Activated naive CD8-positive, alpha-beta T cell treated with anti-CD3 and anti-CD28 coated beads for 36 hours (primary cell): Measurements from ENCODE around the gene LMAN2. TPM values are rescaled to one million over a fixed set of nuclear protein-coding genes. Genes with fewer than 3 reads are reported as not detected.

ENCODE experiments used
- DNase-seq: peaks from one replicate; pipeline ENCODE4 v3.0.0; 2021
- H3K27ac Mint-ChIP-seq: one replicate; pipeline ENCODE4 v1.8.0; 2022; ENCODE audit warnings: mild to moderate bottlenecking, moderate library complexity, mixed read lengths
- H3K27me3 Mint-ChIP-seq: one replicate; pipeline ENCODE4 v1.8.0; 2022; ENCODE audit warnings: mild to moderate bottlenecking, mixed read lengths
- H3K36me3 Mint-ChIP-seq: one replicate; pipeline ENCODE4 v1.8.0; 2021; ENCODE audit warnings: mild to moderate bottlenecking, mixed read lengths
- H3K4me1 Mint-ChIP-seq: one replicate; pipeline ENCODE4 v1.8.0; 2021; ENCODE audit warnings: mixed read lengths
- H3K4me3 Mint-ChIP-seq: one replicate; pipeline ENCODE4 v1.8.0; 2022; ENCODE audit warnings: mild to moderate bottlenecking, moderate library complexity, mixed read lengths
- H3K9me3 Mint-ChIP-seq: one replicate; pipeline ENCODE4 v1.8.0; 2022; ENCODE audit warnings: mixed read lengths
- total RNA-seq, 2 experiments: library from RNA; stranded (reverse); gene quantifications; one replicate each; pipeline ENCODE4 v1.2.3, GENCODE V29; 2021

The LMAN2 gene, protein sequence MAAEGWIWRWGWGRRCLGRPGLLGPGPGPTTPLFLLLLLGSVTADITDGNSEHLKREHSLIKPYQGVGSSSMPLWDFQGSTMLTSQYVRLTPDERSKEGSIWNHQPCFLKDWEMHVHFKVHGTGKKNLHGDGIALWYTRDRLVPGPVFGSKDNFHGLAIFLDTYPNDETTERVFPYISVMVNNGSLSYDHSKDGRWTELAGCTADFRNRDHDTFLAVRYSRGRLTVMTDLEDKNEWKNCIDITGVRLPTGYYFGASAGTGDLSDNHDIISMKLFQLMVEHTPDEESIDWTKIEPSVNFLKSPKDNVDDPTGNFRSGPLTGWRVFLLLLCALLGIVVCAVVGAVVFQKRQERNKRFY
- 10 to 100 TPM; 91.5 to 92.1 TPM for total RNA-seq

- DNase-seq, result peak; percentile 93
- H3K36me3 Mint-ChIP-seq, result peaks cover 14% of the 10 kb centered on the region
- H3K27me3 Mint-ChIP-seq, result no peaks in the 10 kb centered on the region
- H3K4me3 Mint-ChIP-seq, result peak within 1 kb of the TSS; percentile 97
- H3K27ac Mint-ChIP-seq, result peak within 1 kb of the TSS; percentile 100
- peaks cover 48% of the 10 kb centered on the region for H3K4me1 Mint-ChIP-seq
- H3K9me3 Mint-ChIP-seq, result peaks cover 10% of the 10 kb centered on the region
These were observed at the start of gene LMAN2 for GRCh38 chr5:177351392-177352329. Gene LMAN2 (minus strand): TSS chr5:177351668. CDS start chr5:177351647, 21 bp downstream.

GRCh38 chr5:177399997-177400868 is 48.8 kb upstream of the LMAN2 start, which contains the start of gene PFN3:
Gene PFN3 (minus strand): TSS chr5:177400661. CDS start chr5:177400576, 85 bp downstream.
- Mint-ChIP-seq H3K27ac (no peak within 1 kb of the TSS), H3K27me3 (peaks cover 23% of the 10 kb centered on the region), H3K4me1 (peaks cover 18% of the 10 kb centered on the region), H3K9me3 (no peaks in the 10 kb centered on the region), H3K4me3 (no peak within 1 kb of the TSS), H3K36me3 (no peaks in the 10 kb centered on the region)
- peak; percentile 24 for DNase-seq

DNA sequence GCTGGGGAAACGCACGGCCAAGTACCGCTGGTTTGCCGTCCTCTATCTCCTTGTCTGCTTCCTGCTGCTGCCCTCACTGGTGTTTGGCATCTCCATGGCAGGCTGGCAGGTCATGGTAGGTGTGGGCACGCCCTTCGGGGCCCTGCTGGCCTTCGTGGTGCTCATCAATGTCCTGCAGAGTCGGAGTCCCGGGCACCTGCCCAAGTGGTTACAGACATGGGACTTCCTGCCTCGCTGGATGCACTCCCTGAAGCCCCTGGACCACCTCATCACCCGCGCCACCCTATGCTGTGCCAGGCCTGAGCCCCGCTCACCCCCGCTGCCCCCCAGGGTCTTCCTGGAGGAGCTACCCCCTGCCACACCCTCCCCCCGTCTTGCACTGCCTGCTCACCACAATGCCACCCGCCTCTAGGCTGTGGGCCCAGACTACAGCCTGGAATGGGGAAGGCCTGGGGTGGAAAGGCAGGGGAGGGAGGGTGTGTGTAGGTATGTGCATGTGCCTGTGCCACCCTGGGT is 46.5 kb upstream of the LMAN2 start:
- Mint-ChIP-seq H3K27ac (no peak overlapping the region), H3K4me1 (peaks cover 8% of the 10 kb centered on the region), H3K4me3 (no peak overlapping the region), H3K9me3 (no peaks in the 10 kb centered on the region), H3K36me3 (no peaks in the 10 kb centered on the region), H3K27me3 (peaks cover 19% of the 10 kb centered on the region)
- no peak for DNase-seq

GRCh38 chr5:177396807-177397206 is 45.3 kb upstream of the LMAN2 start:
- no peak overlapping the region for H3K27ac Mint-ChIP-seq

DNA sequence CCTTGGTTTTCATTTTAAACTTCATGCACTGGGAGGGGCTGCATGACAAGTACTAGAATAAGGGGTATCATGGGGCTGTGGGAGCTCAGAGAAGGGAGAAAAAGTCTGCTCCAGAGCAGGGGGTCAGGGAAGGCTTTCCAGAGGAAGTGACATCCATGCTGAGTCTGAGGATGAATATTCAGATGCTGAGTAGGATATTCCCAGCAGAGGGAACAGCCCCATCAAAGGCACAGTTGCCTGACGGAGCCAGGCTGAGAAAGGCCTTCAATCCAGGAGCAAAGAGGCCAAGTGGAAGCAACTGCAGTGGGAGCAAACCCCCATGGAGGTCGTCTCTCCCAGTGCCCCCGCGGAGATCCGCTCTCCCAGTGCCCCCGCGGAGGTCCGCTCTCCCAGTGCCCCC is 44.6 kb upstream of the LMAN2 start:
- H3K36me3 Mint-ChIP-seq, result no peaks in the 10 kb centered on the region
- H3K4me1 Mint-ChIP-seq, result peaks cover 4% of the 10 kb centered on the region
- no peaks in the 10 kb centered on the region for H3K9me3 Mint-ChIP-seq
- DNase-seq, result no peak
- peaks cover under 1% of the 10 kb centered on the region for H3K27me3 Mint-ChIP-seq
- no peak overlapping the region for H3K27ac Mint-ChIP-seq
- no peak overlapping the region for H3K4me3 Mint-ChIP-seq

More at GRCh38 chr5:177396807-177397206, 45.3 kb upstream of the LMAN2 start:
- no peaks in the 10 kb centered on the region for H3K4me1 Mint-ChIP-seq
- DNase-seq, result no peak
- no peaks in the 10 kb centered on the region for H3K9me3 Mint-ChIP-seq
- peaks cover 8% of the 10 kb centered on the region for H3K27me3 Mint-ChIP-seq
- no peak overlapping the region for H3K4me3 Mint-ChIP-seq
- H3K36me3 Mint-ChIP-seq, result no peaks in the 10 kb centered on the region

- H3K4me3 Mint-ChIP-seq, result no peak overlapping the region
- peaks cover 21% of the 10 kb centered on the region for H3K4me1 Mint-ChIP-seq
- DNase-seq, result no peak
- H3K9me3 Mint-ChIP-seq, result no peaks in the 10 kb centered on the region
- no peaks in the 10 kb centered on the region for H3K36me3 Mint-ChIP-seq
- no peaks in the 10 kb centered on the region for H3K27me3 Mint-ChIP-seq
- H3K27ac Mint-ChIP-seq, result no peak overlapping the region
These were observed 42.5 kb upstream of the LMAN2 start for GRCh38 chr5:177393990-177394389.

DNA sequence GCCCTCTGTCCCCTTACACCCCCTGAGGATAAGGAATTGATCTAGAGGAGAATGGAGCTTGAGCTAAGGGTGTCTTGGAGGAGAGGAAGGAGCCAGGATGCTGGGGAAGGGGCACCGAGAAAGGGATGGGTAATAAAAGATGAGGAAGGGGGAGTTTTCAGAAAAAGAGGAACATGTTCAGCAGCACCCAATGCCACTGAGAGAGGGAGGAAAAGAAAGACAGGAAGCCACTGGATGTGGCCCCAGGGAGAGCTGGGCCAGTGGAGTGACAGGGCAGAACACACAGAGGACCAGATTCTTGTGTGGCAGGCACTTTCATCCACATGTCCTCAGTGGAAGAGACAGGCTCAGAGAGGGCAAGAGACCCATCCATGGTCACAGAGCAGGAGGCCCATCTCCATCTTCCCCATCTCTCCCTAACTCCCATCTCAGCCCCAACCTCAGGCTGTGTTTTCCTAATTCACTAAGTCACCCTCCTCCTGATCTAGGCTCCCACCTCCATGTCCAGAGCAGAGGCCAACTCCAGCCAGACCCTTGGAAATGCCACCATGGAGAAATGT is 41.8 kb upstream of the LMAN2 start:
- H3K4me3 Mint-ChIP-seq, result no peak overlapping the region
- H3K36me3 Mint-ChIP-seq, result no peaks in the 10 kb centered on the region
- no peaks in the 10 kb centered on the region for H3K9me3 Mint-ChIP-seq
- H3K27me3 Mint-ChIP-seq, result no peaks in the 10 kb centered on the region
- no peak overlapping the region for H3K27ac Mint-ChIP-seq
- DNase-seq, result no peak
- H3K4me1 Mint-ChIP-seq, result peaks cover 26% of the 10 kb centered on the region

- no peaks in the 10 kb centered on the region for H3K27me3 Mint-ChIP-seq
- no peaks in the 10 kb centered on the region for H3K36me3 Mint-ChIP-seq
- no peak overlapping the region for H3K4me3 Mint-ChIP-seq
- no peak for DNase-seq
- H3K27ac Mint-ChIP-seq, result no peak overlapping the region
- peaks cover 26% of the 10 kb centered on the region for H3K4me1 Mint-ChIP-seq
- H3K9me3 Mint-ChIP-seq, result no peaks in the 10 kb centered on the region
These were observed 41.3 kb upstream of the LMAN2 start for GRCh38 chr5:177392765-177393164.

GRCh38 chr5:177390363-177391300 is 39.2 kb upstream of the LMAN2 start:
- H3K36me3 Mint-ChIP-seq, result no peaks in the 10 kb centered on the region
- no peak overlapping the region for H3K4me3 Mint-ChIP-seq
- no peaks in the 10 kb centered on the region for H3K27me3 Mint-ChIP-seq
- DNase-seq, result peak; percentile 83
- no peaks in the 10 kb centered on the region for H3K9me3 Mint-ChIP-seq
- H3K27ac Mint-ChIP-seq, result peak overlapping the region; percentile 78
- H3K4me1 Mint-ChIP-seq, result peaks cover 26% of the 10 kb centered on the region

GRCh38 chr5:177389241-177390169 is 38.0 kb upstream of the LMAN2 start:
- peak overlapping the region; percentile 78 for H3K27ac Mint-ChIP-seq
- DNase-seq, result peak; percentile 36
- peaks cover 30% of the 10 kb centered on the region for H3K4me1 Mint-ChIP-seq
- no peaks in the 10 kb centered on the region for H3K9me3 Mint-ChIP-seq
- H3K4me3 Mint-ChIP-seq, result peak overlapping the region; percentile 27
- no peaks in the 10 kb centered on the region for H3K36me3 Mint-ChIP-seq
- H3K27me3 Mint-ChIP-seq, result no peaks in the 10 kb centered on the region

- peaks cover 32% of the 10 kb centered on the region for H3K4me1 Mint-ChIP-seq
- no peaks in the 10 kb centered on the region for H3K27me3 Mint-ChIP-seq
- H3K4me3 Mint-ChIP-seq, result no peak overlapping the region
- H3K9me3 Mint-ChIP-seq, result no peaks in the 10 kb centered on the region
- H3K27ac Mint-ChIP-seq, result no peak overlapping the region
- no peak for DNase-seq
- no peaks in the 10 kb centered on the region for H3K36me3 Mint-ChIP-seq
These were observed 37.1 kb upstream of the LMAN2 start for GRCh38 chr5:177388521-177389052.

DNA sequence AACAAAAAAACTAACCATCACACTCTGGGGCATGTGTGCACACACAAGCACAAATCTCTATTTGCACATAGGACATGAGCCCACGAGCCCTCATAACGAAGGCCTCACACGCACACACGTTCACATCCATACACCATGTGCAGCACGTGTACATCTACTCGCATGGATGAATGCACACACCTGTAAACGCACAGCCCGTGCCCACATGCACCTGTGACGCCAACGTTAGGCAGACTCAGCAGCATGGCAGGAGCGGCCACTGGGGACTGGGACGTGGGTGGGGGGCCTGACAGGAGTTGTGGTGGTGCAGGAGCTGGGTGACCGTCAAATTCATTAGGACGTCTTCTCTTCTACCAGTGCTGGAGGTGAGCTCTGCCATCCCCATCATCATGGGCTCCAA is 35.9 kb upstream of the LMAN2 start:
- Mint-ChIP-seq H3K36me3 (no peaks in the 10 kb centered on the region), H3K9me3 (no peaks in the 10 kb centered on the region), H3K27me3 (no peaks in the 10 kb centered on the region), H3K4me3 (no peak overlapping the region), H3K4me1 (peaks cover 40% of the 10 kb centered on the region), H3K27ac (no peak overlapping the region)
- DNase-seq, result no peak
